Measurements from ENCODE around the gene NFASC.

GRCh38 chr1:204885288-204885711, 14.6 kb downstream of the NFASC start:
- TF ChIP-seq CTCF (IDR thresholded peaks at IDR 0.05) (no peak), POLR2A (IDR thresholded peaks at IDR 0.05) (no peak)
